ENCODE results near the gene ASS1. TPM values are rescaled to one million over a fixed set of nuclear protein-coding genes. Genes with fewer than 3 reads are reported as not detected.

The ASS1 gene
- total RNA-seq, 1 experiment from 2014 or later, result 26.2 TPM

DNA sequence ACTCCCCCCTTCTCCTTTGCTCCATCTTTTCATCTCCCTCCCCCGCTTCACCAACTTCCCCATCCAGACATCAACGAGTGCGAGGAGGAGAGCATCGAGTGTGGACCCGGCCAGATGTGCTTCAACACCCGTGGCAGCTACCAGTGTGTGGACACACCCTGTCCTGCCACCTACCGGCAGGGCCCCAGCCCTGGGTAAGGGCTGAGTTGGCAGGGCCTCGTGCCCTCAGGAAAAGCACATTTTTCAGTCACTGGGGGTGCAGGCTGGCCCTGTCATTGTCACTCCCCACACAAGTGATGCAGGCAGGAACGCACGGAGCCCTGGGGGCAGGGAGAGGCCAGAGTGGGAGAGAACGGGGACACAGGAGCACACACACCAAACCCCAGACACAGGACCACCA is 12.4 kb upstream of the ASS1 start:
- Histone ChIP-seq H3K27ac (ENCODE audit: low read length) (no peak overlapping the region), H3K36me3 (ENCODE audit: control insufficient read depth, insufficient read depth, low read length) (no peaks in the 10 kb centered on the region), H3K4me3 (ENCODE audit: low read depth in 2 of 2, low read length in 2 of 2) (no peak overlapping the region), H3K9me3 (ENCODE audit: control insufficient read depth, insufficient read depth, low read depth, low read length) (no peaks in the 10 kb centered on the region), H3K27me3 (ENCODE audit: control insufficient read depth, insufficient read depth, low read length) (no peaks in the 10 kb centered on the region), H3K4me1 (ENCODE audit: control insufficient read depth, insufficient read depth, low read length) (no peaks in the 10 kb centered on the region)
- CTCF ChIA-PET, result no interaction called here
- ATAC-seq, result peak; percentile 54; the same call in 1 of the 2 replicates
- DNase-seq (ENCODE audit: low read depth, low spot score), result no peak
- intact Hi-C loops (cut with micrococcal nuclease; ENCODE audit: unreplicated experiment), result no loop called here
- no TSS peak for BruUV-seq (replicated peaks)
- TF ChIP-seq, protein P1, sequence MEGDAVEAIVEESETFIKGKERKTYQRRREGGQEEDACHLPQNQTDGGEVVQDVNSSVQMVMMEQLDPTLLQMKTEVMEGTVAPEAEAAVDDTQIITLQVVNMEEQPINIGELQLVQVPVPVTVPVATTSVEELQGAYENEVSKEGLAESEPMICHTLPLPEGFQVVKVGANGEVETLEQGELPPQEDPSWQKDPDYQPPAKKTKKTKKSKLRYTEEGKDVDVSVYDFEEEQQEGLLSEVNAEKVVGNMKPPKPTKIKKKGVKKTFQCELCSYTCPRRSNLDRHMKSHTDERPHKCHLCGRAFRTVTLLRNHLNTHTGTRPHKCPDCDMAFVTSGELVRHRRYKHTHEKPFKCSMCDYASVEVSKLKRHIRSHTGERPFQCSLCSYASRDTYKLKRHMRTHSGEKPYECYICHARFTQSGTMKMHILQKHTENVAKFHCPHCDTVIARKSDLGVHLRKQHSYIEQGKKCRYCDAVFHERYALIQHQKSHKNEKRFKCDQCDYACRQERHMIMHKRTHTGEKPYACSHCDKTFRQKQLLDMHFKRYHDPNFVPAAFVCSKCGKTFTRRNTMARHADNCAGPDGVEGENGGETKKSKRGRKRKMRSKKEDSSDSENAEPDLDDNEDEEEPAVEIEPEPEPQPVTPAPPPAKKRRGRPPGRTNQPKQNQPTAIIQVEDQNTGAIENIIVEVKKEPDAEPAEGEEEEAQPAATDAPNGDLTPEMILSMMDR (IDR thresholded peaks at IDR 0.05), result no peak; the same call in 1 of the 2 replicates
- TF ChIP-seq, protein P2, sequence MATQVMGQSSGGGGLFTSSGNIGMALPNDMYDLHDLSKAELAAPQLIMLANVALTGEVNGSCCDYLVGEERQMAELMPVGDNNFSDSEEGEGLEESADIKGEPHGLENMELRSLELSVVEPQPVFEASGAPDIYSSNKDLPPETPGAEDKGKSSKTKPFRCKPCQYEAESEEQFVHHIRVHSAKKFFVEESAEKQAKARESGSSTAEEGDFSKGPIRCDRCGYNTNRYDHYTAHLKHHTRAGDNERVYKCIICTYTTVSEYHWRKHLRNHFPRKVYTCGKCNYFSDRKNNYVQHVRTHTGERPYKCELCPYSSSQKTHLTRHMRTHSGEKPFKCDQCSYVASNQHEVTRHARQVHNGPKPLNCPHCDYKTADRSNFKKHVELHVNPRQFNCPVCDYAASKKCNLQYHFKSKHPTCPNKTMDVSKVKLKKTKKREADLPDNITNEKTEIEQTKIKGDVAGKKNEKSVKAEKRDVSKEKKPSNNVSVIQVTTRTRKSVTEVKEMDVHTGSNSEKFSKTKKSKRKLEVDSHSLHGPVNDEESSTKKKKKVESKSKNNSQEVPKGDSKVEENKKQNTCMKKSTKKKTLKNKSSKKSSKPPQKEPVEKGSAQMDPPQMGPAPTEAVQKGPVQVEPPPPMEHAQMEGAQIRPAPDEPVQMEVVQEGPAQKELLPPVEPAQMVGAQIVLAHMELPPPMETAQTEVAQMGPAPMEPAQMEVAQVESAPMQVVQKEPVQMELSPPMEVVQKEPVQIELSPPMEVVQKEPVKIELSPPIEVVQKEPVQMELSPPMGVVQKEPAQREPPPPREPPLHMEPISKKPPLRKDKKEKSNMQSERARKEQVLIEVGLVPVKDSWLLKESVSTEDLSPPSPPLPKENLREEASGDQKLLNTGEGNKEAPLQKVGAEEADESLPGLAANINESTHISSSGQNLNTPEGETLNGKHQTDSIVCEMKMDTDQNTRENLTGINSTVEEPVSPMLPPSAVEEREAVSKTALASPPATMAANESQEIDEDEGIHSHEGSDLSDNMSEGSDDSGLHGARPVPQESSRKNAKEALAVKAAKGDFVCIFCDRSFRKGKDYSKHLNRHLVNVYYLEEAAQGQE (IDR thresholded peaks at IDR 0.05; ENCODE audit: insufficient read depth in 1 of 2, low read depth in 2 of 2, low read length in 1 of 2), result no peak
- TF ChIP-seq TCF7L2 (IDR thresholded peaks at IDR 0.05; ENCODE audit: low read depth, low read length), result no peak
- no peak for TF ChIP-seq SIN3A (IDR thresholded peaks at IDR 0.05; ENCODE audit: borderline replicate concordance, insufficient read depth, low read depth, low read length)
- no peak for TF ChIP-seq POLR2AphosphoS5 (IDR thresholded peaks at IDR 0.05; ENCODE audit: low read depth, low read length)
- POLR2A ChIA-PET, result no interaction called here
- in situ Hi-C loops (cut with HindIII; ENCODE audit: low pct_unique_long_range_greater_than_20kb, low sequenced_read_pairs), result no loop called here

DNA sequence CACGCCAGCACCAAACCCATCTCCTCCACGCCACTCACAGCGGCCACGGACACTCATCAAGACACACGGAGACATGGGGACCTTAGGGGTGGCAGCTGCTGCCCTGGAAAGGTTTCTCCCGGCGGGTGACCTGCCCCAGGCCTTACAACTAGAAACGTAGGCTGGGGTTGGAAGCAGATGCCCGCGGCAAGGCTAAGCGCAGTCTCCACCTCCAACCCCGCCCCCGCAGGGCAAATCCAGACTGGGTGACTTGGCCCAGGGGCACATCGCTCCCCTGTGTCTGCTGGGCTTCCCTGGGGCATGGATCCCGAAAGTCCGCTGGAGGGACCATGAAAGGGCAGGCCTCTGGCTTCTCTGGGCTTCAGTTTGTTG is 12.0 kb upstream of the ASS1 start:
- Histone ChIP-seq H3K4me1 (ENCODE audit: control insufficient read depth, insufficient read depth, low read length) (no peaks in the 10 kb centered on the region), H3K27ac (ENCODE audit: low read length) (no peak overlapping the region), H3K9me3 (ENCODE audit: control insufficient read depth, insufficient read depth, low read depth, low read length) (no peaks in the 10 kb centered on the region), H3K36me3 (ENCODE audit: control insufficient read depth, insufficient read depth, low read length) (no peaks in the 10 kb centered on the region), H3K27me3 (ENCODE audit: control insufficient read depth, insufficient read depth, low read length) (no peaks in the 10 kb centered on the region), H3K4me3 (ENCODE audit: low read depth in 2 of 2, low read length in 2 of 2) (peak overlapping the region; percentile 41 to 46)
- no peak for TF ChIP-seq SIN3A (IDR thresholded peaks at IDR 0.05; ENCODE audit: borderline replicate concordance, insufficient read depth, low read depth, low read length)
- no peak for TF ChIP-seq TCF7L2 (IDR thresholded peaks at IDR 0.05; ENCODE audit: low read depth, low read length)
- TF ChIP-seq, protein P1 (IDR thresholded peaks at IDR 0.05), result no peak
- TF ChIP-seq, protein P2 (IDR thresholded peaks at IDR 0.05; ENCODE audit: insufficient read depth in 1 of 2, low read depth in 2 of 2, low read length in 1 of 2), result no peak
- no peak for TF ChIP-seq POLR2AphosphoS5 (IDR thresholded peaks at IDR 0.05; ENCODE audit: low read depth, low read length)
- DNase-seq (ENCODE audit: low read depth, low spot score), result no peak
- peak; percentile 64 for ATAC-seq
- intact Hi-C loops (cut with micrococcal nuclease; ENCODE audit: unreplicated experiment), result no loop called here
- POLR2A ChIA-PET, result no interaction called here
- no TSS peak for BruUV-seq (replicated peaks)
- CTCF ChIA-PET, result interaction anchor here (0.6 kb wide), 1 partner anchor 115 kb away, joined by 3 read pairs; no protein-coding TSS in a partner anchor
- in situ Hi-C loops (cut with HindIII; ENCODE audit: low pct_unique_long_range_greater_than_20kb, low sequenced_read_pairs), result no loop called here
